Dedifferentiated amniotic fluid mesenchymal stem cell (primary cell): ENCODE results near the gene P3H2.
A peak's percentile ranks its signal among the peaks of the same experiment; 100 is the strongest.
"Not testable (repeated sequence)": the region's sequence is repeated elsewhere in the genome, so short reads cannot be mapped to it uniquely, and the experiment has no call there.

Experiments
- DNase-seq: peaks from one replicate; pipeline ENCODE4 v3.0.0-alpha.2; 2016; ENCODE audit errors: extremely low spot score

The P3H2 gene

GRCh38 chr3:190086191-190086590 is 34.5 kb downstream of the P3H2 start:
- DNase-seq: no peak

- DNase-seq: no peak
Observed at GRCh38 chr3:190084983-190085382, 35.7 kb downstream of the P3H2 start.

GRCh38 chr3:190083635-190084034 is 37.1 kb downstream of the P3H2 start:
- no peak for DNase-seq

DNA sequence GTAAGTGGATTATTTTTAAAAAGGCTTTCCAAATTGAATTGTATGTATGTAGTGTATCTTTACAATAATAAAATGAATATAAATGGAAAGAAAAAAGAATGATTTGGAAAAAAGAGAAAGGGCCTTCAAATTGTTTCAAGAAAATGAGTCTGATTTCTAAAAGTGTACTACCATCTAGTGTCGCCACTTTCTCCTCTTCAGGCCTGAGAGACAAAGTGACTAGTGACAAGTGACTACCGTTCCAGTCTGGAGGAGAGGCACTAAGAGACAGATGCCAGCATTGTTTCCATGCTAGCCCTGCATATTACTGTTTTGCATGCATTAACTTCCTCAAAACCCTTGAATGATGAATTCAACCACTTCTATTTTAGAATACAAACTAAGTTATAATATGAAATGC is 39.3 kb downstream of the P3H2 start:
- DNase-seq: no peak

GRCh38 chr3:190079173-190079572 is 41.5 kb downstream of the P3H2 start:
- DNase-seq: not testable (repeated sequence)

DNA sequence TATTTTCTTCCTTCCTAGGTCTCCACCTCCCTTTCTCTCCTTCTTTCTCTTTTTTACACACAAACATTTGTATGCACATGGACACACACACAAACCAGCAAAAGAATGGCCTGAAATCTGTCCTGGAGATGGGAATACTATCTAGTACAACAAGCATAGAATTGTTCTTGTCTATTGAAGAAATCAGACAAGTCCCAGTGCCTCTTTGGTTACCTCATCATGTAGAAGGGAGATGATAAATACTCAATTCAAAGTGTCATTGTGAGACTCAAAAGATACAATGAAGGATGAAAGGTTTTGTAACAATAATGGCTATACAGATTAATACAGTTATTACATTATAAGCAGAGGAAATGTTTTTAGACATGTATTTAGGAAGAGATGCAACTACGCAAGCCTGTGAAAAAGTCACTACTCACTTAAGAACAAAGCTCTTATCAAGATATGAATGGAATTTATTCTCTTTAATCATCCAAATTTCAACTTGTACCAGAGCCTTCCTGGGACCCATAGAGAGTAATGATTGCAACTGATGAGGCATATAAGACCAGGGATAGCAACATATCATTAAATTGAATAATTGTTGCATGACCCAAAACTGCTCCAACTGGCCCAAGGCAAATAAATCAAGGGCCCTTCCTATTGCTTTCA is 43.2 kb downstream of the P3H2 start:
- DNase-seq: no peak

DNA sequence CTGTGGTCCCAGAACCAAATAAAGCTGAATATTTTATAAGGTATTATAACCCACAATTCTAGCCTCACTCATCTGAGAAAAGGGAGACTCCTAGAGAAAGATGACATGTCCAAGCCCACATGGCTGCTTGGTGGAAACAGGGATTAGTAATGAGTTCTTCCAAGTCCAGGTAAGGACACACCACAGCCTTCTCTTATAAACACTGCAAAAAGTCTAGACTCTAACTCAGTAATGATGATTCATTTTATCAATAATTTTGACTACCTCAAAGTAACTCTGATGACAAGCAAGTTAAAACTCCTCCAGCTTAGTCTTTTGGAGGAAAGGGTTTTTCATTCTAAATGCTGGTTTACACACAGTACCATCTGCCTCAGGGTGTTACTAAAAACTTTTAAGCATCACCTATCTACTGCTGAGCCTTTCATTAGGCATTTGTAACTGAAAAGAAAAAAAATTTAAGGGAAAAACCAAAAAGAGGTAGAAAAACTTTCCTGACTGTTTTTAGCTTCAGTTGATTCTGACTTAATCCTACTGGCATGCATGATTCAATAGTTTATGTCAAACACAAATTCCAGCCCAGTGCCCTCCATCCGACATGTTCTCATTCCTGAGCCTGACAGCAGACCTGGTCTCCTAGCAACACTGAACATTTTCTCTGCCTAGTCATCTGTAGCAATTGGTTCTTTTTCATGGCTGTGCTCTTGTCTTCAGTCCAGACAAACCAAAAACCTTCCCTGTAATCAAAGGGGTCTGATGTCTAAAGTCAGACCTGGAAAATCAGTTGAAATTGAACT is 43.9 kb downstream of the P3H2 start:
- peak; percentile 98 for DNase-seq

DNA sequence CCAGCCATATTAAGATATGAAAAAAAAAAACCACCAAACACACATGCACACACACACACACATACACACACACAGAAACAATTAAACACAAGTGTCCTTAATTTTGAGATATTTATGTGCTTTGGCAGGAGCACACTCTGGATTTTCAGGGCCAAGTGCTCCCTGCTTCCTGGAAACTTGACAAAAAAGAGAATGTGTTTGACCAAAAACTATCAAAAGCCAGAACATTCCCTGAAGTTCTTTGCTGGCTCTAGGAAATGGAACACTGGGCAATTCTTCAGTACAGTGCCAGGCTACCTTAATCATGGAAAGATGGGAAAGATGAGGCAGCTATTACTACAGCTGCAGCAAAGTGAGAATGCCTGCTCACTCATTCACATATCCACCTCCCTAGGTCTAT is 44.6 kb downstream of the P3H2 start:
- no peak for DNase-seq

DNA sequence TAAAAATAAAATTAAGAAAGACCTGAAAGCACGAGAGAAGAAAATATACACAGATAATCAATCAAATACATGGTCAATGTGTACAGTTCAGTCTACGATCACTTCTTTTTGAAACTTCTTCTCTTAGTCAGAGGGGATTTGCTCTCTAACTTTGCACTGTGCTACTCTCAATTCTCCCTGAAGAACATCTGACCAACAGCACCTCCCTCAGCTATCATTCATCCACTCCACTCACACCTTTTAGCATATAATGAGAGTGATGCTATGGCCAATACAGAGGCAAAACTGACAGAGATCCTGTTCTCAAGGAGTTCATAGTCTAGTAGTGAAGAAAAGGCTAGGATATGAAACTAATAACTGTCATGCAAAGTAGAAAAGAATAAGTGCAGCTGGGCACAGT is 45.9 kb downstream of the P3H2 start:
- DNase-seq: no peak

DNA sequence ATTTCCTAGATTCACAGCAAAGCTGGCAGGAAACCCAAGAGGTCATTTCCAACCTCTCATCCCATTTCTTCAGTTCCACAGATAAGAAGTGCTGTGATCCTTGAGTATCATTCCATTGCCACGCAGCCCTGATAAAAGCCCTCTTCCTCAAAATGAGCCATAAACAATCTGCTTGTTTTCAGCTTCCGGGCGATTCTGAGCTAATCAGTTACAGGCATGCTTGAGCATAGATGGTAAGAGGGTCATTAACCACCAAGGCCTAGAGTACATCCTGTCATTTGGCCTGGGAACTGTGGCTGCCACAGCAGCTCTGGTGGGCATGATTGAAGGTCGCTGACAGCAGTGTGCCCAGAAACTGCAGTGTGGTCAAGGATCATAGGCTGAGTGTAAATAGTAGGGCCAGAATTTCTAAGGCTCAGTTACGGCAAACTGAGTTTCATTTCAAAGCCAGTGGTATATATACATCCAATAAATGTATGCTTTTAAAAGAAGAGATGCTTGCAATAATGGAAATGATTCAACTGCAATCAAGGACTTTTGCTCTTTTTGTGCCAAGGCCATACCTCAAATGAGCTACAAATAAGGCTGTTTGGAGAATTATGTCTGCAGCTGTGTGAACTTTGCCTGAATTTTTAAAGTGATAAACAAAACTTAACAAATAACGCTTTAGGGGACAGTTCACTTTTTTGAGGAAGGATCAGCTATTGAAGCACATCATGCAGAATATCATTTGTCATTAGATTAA is 47.3 kb downstream of the P3H2 start:
- DNase-seq: no peak

DNA sequence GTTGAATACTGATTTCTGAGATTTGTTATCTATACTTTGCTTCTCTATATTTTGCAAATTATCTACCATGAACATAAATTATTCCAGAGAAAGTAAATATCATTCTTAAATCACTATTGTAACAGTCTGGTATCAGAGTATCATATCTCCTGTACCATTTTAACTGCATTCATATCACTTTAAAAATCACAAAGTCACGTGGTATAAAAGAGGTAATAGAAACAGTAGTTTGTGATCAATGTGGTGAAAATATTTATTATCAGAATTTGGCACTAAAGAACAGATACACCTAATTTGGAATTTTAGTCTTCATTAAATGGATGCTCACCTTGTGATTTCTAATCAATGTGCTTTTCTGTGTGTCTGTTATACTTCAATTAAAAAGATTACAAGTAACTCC is 47.8 kb downstream of the P3H2 start:
- DNase-seq: no peak

GRCh38 chr3:190071921-190072320 is 48.8 kb downstream of the P3H2 start:
- DNase-seq: not testable (repeated sequence)

DNA sequence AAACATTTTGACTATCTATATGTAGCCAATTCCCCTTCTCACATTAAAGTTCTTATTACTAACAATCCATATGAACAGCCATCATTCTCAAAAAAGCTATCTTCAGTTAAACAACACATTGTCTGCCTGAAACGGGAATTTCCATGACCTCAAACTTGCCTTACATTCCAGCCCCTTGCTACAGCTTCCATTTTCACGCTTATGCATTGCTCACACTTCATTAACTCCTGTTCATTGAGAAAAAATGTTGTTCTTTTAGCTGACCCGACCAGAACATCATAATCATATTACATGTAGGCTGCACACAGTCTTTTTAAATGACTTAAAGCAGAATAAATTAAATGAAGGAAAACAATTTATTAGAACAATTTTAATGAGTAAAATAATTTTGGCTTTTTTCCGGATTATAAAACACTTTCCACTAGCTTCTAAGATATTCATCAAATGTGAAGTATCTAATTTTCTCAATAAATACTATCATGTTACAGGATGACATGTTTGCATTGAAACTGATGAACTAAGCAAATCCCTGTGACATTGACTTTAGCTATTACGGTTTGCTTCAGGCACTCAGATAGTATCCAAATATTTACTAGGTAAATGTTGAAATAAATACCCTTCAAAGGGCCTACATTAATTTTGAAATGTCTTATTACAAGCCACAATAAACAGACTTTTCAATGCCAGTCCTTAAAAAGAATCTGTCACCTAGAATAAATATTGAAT is 49.9 kb downstream of the P3H2 start:
- no peak for DNase-seq

DNA sequence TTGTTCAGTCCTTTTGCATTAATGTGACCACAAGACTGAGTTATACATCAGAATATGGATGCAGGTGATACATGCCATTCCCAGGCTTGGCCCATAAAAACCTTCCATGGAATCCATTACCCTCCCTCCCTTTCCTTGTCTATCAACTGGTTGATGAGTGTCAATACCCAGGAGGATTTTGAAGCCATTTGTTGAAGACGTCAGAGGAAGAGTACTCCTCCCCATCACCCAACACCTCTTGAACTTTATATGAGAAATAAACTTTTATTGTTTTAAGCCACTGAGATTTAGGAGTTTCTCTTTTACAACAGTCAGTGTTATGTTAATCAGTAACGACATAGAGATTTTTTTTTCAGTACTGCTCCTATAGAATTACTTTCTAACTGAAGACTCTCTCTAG is 55.5 kb downstream of the P3H2 start:
- DNase-seq: no peak

DNA sequence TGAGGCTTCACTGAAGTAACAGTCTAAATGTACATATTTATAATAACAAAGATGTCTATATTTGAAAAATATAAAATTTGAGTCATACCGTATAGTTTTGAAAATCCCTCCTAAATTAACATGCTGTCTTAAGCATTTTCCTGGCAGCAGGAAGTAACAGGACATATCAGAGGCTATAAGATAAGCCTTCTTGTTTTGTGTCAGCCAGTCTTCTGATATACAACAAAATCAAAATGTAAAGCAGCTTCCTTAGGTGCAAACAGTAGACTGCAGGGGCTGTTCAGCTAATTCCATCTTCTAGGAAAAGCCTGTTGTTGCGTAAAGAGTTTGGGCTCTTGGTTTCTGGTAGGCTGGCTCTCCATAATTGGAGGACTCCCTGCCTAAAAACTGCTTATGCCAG is 56.0 kb downstream of the P3H2 start:
- DNase-seq: no peak

DNA sequence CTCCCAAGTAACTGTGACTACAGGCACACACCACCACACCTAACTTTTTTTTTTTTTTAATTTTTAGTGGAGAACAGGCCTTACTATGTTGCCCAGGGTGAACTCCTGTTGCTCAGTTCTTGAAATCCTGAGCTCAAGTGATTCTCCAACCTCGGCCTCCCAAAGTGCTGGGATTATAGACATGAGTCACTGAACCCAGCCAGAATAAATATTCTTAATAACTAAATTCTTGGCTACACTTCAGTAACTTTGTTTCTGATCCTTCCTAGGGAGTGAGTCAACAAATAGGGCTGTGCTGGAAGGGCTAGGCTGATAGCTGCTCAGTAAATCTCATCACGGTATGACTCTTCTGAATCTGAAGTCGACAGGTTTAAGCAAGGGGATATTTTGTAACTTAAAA is 56.6 kb downstream of the P3H2 start:
- DNase-seq: peak; percentile 87

GRCh38 chr3:190063490-190063889 is 57.2 kb downstream of the P3H2 start:
- no peak for DNase-seq

GRCh38 chr3:190060192-190060775 is 60.4 kb downstream of the P3H2 start:
- DNase-seq: no peak

DNA sequence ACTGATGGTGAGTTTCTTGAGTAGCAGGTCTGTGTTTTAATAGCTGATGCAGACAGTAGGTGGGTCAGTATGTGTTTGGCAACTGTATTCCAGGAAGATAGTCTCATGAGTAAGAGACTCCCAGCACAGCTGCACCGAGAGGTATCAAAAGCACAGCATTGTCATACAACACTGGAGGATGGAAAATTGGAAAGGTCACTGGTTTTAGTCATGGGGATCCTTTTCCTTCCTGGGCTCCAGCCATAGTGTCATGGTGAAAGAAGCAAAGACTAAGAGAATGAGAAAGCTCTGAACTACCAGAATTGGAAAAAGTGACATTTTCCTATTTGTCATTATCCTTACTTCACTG is 61.5 kb downstream of the P3H2 start:
- no peak for DNase-seq

- no peak for DNase-seq
Observed at GRCh38 chr3:190058521-190059241, 62.0 kb downstream of the P3H2 start.

- no peak for DNase-seq
Observed at GRCh38 chr3:190056742-190057141, 64.0 kb downstream of the P3H2 start.
